GM21367 (cell line): Measurements from ENCODE around the gene MRC2.
"Not testable (repeated sequence)": the region's sequence is repeated elsewhere in the genome, so short reads cannot be mapped to it uniquely, and the experiment has no call there.

ENCODE experiments used
- ATAC-seq: cut with Tn5 transposase; IDR thresholded peaks from one replicate; pipeline ENCODE4 v1.9.1; 2021; ENCODE audit not compliant: unreplicated experiment

MRC2 gene

GRCh38 chr17:62678214-62678919, 50.9 kb downstream of the MRC2 start:
- no peak for ATAC-seq

GRCh38 chr17:62679866-62680377, 52.5 kb downstream of the MRC2 start:
- no peak for ATAC-seq

DNA sequence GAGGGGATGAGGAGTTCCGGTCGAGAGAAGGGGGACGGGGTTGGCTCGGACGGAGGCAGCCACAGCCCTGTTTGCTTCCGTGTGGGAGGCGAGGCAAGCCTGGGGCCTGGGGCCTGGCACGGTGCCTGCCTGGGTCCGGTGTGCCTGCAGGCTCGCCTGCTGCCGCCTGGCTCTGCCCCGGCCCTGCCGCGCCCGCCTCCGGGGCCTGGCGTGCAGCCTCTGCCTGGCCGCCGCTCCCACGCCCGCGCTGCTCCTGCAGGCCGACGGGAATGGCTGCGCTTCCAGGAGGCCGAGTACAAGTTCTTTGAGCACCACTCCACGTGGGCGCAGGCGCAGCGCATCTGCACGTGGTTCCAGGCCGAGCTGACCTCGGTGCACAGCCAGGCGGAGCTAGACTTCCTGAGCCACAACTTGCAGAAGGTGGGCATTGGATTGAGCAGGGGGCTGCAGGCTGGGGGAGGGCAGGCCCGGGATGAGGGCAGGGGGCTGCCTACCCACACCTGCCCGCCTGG, 53.1 kb downstream of the MRC2 start:
- ATAC-seq: no peak

DNA sequence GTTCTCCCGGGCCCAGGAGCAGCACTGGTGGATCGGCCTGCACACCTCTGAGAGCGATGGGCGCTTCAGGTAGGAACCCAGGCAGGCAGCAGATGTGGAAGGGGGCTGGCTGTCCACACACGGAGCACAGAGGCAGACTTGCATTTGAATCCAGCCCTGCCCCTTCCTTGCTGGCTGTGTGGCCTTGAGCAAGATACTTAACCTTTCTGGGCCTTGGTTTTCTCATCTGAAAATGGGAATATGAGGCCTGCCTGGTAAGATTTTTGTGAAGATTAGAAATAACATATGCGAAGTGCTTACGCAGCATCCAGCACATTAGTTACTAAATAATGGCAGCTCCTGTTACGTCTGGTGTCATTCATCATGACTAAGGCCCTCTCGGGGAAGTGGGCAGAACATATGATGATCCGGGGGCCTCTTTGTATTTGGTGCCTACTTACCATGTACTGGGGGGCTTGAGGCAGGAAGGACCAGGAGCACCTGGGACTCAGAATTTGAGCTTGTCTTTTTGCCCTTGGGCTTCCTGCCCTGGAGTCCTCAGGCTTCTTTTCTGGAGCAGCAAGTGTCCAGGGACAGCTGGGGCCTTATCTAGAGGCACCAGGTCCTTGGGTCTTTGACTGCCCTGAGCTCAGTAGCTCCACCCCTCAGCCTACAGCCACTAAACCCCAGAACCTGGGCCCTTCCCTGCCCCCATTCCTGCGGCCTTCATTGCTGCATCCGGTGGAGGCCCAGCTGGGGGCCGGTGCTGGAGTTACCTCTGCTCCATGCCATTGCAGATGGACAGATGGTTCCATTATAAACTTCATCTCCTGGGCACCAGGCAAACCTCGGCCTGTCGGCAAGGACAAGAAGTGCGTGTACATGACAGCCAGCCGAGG, 53.8 kb downstream of the MRC2 start:
- ATAC-seq: no peak

- ATAC-seq: no peak
These were observed 54.5 kb downstream of the MRC2 start for GRCh38 chr17:62681939-62682381.

DNA sequence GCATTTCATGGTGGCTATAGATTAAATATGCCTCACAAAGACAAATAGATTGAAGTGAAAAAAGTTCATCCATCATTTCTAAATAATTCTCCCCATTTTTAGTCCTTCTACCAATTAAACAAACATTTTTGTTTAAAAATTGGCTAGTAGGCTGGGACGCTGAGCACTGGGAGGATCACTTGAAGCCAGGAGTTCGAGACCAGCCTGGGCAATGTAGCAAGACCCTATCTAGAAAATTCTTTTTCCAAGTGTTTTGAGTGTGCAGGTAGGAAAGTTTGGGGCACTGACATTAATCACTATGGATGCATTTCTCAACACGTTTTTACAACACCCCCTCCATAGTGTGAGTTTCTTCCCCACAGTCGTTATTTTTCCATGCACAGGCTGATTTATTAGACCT, 56.7 kb downstream of the MRC2 start:
- no peak for ATAC-seq

- no peak for ATAC-seq
These were observed 60.5 kb downstream of the MRC2 start for GRCh38 chr17:62687997-62688396.

- ATAC-seq: no peak
These were observed 61.1 kb downstream of the MRC2 start for GRCh38 chr17:62688398-62689160.

DNA sequence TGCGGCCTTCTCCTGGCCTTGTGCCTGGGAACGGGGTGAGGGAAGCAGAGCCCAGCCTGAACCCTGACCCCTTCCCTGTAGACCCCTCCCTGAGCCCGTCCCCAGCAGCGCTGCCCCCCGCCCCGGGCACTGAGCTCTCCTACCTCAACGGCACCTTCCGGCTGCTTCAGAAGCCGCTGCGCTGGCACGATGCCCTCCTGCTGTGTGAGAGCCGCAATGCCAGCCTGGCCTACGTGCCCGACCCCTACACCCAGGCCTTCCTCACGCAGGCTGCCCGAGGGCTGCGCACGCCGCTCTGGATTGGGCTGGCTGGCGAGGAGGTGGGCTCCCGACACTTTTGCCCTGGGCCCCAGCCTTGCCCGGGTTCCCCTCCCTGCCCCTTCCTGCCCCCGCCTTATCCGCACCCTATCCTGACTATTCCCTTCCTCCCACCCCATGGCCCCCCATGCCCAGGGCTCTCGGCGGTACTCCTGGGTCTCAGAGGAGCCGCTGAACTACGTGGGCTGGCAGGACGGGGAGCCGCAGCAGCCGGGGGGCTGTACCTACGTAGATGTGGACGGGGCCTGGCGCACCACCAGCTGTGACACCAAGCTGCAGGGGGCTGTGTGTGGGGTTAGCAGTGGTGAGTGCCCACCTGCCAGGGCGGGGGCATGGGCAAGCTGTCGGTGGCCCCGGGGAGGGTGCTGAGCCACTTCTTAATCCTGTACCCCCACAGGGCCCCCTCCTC, 62.1 kb downstream of the MRC2 start:
- no peak for ATAC-seq

DNA sequence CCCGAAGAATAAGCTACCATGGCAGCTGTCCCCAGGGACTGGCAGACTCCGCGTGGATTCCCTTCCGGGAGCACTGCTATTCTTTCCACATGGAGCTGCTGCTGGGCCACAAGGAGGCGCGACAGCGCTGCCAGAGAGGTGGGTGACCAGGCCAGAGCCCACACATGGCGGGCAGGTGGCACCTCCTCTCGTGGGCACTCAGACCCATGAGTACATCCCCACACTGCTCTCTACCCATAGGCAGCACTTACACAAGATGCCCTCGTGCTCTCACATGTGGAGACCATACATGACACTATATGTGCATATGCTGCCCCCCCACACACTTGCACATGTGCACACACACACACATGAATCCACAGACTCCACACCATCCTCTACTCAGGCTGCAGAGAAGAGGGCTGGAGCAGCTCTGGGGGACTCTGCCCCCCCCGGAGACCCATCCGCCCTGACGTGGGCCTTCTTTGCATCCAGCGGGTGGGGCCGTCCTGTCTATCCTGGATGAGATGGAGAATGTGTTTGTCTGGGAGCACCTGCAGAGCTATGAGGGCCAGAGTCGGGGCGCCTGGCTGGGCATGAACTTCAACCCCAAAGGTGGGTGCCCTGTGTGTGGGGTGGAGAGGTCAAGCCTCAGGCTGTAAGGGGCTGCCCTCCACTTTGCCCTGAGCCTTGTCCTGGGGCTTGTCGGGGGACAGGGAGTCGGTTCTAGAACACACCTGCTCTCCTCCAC, 62.9 kb downstream of the MRC2 start:
- ATAC-seq: no peak

GRCh38 chr17:62691589-62691915, 64.1 kb downstream of the MRC2 start:
- ATAC-seq: not testable (repeated sequence)

GRCh38 chr17:62692159-62692651, 64.7 kb downstream of the MRC2 start:
- ATAC-seq: no peak

- ATAC-seq: no peak
These were observed 65.4 kb downstream of the MRC2 start for GRCh38 chr17:62692721-62693431.

DNA sequence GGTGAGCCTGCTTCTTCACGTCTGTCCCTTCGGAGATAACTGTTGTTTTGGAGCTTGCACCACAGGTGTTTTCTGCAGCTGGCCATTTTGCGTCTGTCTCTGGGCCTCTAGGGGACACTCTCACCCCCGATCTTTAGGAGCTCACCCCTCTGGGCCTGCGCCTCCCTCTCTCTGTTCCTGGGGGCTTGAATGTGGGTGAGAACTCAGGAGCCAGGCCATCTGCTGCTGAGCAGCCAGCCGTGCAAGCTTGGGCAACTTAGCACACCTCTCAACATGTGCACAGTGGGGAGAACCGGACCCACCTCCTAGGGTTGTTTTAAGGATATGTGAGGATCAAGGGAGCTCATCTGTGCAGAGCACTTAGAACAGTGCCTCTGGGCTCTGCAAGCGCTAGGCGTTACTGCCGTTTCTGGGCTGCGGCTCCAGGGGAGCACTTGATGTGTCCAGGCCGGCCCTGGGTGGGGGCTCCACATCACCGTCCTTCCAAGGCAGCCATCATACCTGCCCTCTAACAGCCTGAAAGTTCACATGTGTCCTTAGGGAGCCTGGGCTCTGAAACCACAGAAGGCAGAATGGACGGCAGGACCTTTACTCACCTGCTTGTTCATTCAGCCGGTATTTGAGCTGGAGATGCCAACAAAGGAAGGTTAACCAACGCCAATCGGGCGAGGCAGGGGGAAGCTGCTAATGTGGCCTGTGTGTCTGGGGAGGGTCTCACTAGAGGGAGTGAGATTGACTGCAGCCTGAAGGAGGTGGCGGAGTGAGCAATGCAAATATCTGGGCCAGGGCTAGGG, 66.3 kb downstream of the MRC2 start:
- no peak for ATAC-seq

DNA sequence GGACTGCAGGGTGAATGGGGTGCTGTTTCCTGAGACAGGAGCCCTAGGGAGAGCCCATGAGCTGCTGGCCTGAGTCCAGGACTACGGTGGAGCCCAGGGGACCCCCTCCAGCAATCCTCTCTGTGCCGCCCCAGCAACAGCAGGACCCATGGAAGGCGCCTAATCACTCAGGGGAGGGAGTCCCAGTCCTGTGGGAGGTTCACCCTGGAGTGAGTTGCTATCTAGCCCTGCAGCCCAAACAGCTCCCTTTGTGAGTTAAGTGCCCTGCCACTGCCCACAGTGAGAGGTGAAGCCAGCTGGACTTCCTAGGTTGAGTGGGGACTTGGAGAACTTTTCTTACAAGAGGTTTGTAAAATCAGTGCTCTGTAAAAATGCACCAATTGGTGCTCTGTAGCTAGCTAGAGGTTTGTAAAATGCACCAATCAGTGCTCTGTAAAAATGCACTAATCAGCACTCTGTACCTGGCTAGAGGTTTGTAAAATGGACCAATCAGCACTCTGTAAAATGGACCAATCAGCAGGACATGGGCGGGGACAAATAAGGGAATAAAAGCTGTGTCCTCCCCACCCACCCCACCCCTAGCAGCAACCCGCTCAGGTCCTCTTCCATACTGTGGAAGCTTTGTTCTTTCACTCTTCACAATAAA, 67.7 kb downstream of the MRC2 start:
- not testable (repeated sequence) for ATAC-seq

DNA sequence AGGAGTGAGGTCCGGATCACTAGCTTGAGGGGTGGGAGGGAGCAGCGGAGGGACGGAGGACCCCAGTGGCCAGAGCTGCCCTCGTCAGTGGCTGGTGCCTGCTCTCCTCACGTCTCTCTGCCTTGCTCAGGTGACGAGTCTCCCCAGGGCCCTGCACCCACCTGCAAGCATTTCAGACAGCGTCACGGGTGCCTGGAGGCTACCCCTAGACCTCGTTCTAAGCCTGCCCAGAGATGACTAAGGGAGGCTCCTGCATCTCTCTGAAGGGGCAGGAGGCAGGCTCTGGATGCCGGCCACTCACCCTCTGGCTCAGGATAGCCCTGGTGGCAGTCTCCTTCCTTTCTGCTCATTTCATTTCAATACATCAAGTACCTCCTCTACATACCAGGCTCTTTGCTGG, 68.8 kb downstream of the MRC2 start:
- ATAC-seq: no peak

DNA sequence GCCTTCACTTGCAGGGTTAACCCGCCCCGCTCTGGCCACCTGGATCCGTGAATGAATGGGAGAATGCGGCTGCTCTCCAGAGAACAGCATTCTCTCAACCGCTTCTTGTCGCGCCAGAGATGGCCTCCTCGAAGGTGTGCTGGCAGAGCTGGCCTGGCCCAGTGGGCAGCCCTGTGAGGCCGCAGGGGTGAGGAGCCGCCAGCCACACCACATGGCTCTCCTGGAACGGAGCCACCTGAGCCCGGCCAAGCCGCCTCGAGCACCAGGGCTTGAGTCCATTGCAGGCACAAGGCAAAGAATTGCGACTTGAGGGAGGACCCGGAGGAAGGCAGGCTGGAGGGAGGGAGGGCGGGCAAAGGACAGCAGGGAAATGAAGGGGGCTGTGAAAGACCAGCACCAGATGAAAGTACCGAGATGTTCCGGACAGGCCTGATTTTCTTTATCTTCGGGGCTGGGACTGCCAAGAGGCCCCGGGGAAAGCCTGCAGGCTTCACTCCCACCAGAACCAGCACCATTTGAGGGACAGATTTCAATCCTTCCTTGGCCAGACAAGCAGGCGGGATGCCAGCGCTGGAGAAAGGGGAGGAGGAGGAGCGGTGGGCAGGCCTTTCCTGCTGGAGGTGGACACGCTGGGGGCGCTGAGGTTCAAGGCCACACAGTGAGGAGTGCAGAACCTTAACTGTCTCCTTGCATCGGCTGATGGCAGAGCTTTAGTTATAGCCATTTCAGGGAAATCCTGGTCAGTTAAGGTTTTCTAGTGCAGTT, 69.4 kb downstream of the MRC2 start:
- no peak for ATAC-seq
